Ishikawa (cell line): ENCODE results near the gene SCRN2.
A peak's percentile ranks its signal among the peaks of the same experiment; 100 is the strongest.

Experiments
- CEBPB ChIP-seq: IDR thresholded peaks from 2 replicates; pipeline ENCODE4 v1.6.1; 2012
- CREB1 ChIP-seq: IDR thresholded peaks from 2 replicates; pipeline ENCODE4 v1.6.1; 2012; ENCODE audit warnings: low read depth
- EGR1 ChIP-seq: IDR thresholded peaks from 2 replicates; pipeline ENCODE4 v1.6.1; 2012
- EP300 ChIP-seq: IDR thresholded peaks from 2 replicates; pipeline ENCODE4 v1.6.1; 2012; ENCODE audit warnings: borderline replicate concordance
- FOXM1 ChIP-seq: IDR thresholded peaks from 2 replicates; pipeline ENCODE4 v1.6.1; 2012; ENCODE audit warnings: low read depth, borderline replicate concordance
- MAX ChIP-seq: IDR thresholded peaks from 2 replicates; pipeline ENCODE4 v1.6.1; 2012
- NFIC ChIP-seq: IDR thresholded peaks from 2 replicates; pipeline ENCODE4 v1.6.1; 2012
- RAD21 ChIP-seq: IDR thresholded peaks from 2 replicates; pipeline ENCODE4 v1.6.1; 2012; ENCODE audit warnings: low read depth
- REST ChIP-seq: IDR thresholded peaks from 2 replicates; pipeline ENCODE4 v1.6.1; 2012; ENCODE audit warnings: low read depth, mild to moderate bottlenecking
- TAF1 ChIP-seq: IDR thresholded peaks from 2 replicates; pipeline ENCODE4 v1.6.1; 2012; ENCODE audit warnings: low read depth, mild to moderate bottlenecking
- TCF12 ChIP-seq: IDR thresholded peaks from 2 replicates; pipeline ENCODE4 v1.6.1; 2012; ENCODE audit warnings: low read depth
- TEAD4 ChIP-seq: IDR thresholded peaks from 2 replicates; pipeline ENCODE4 v1.6.1; 2012
- USF1 ChIP-seq: IDR thresholded peaks from 2 replicates; pipeline ENCODE4 v1.6.1; 2012
- YY1 ChIP-seq: IDR thresholded peaks from 2 replicates; pipeline ENCODE4 v1.6.1; 2012; ENCODE audit warnings: low read depth
- ZBTB7A ChIP-seq: IDR thresholded peaks from 2 replicates; pipeline ENCODE4 v1.6.1; 2012; ENCODE audit warnings: low read depth

Gene SCRN2

DNA sequence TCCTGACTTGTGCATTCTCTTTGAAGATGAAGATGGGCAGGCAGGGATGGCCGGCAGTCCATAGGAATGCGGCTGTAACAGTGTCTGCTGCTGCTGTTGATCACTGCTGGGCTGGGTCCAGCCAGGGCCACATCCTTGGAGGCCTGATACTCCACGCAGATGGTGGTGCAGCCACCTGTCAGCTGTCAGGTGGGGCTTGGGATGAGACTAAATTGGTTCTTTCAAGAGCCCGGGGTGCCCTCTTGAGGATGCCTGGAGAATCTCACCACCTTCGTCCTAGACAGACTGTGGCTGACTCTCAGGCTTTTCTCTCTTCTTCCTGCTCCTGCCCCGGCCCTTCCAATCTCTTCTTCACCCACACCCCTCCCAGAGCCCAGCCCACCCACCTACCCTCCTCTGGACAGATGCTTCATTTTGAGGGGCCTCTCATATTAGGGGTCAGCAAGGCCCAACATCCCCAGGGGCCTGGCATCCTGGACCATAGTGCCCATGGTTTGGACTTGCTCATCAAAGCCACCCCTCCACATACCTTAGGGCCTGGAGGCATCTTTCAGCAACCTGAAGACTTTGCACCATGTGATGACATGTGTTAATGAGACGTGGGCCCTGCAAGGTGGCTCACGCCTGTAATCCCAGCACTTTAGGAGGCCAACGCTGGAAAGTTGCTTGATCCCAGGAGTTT lies 38.6 kb downstream of the SCRN2 start:
- TF ChIP-seq CEBPB (no peak), RAD21 (peak; percentile 86)

- TF ChIP-seq CEBPB (no peak), ZBTB7A (no peak), FOXM1 (no peak), USF1 (no peak), CREB1 (no peak)
Observed at GRCh38 chr17:47801906-47802305, 39.2 kb downstream of the SCRN2 start.

DNA sequence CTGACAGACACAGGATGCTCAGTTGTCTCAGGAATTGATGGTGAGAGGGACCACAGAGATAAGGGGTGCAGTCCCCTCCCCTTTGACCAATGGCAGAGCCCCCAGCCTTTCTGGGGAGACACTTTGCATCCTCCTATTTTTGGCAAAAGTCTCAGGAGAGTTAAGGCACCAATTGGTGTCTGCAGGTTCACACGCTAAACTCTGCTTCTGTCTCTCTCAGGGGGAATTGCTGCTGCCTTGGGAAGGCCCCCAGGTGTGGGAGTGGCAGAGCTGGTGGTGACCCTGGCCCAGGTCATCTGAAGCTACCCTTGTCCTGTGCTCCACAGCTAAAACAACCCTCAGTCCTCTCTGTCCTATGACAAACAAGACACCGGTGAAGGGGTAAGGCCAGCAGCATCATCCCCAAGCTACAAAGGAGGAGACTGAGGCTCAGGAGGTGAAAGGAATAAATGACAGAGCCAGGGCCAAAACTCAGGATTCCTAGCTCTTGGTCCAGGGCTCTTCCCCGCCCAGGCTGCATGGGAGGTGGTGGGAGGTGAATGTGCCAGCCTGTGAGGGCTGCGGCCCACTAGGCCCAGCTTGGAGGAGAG lies 39.8 kb downstream of the SCRN2 start:
- TF ChIP-seq ZBTB7A (no peak), MAX (no peak), YY1 (no peak), EGR1 (no peak), FOXM1 (no peak), REST (no peak), CEBPB (no peak), TCF12 (no peak), NFIC (no peak), TEAD4 (no peak), RAD21 (no peak), USF1 (no peak), CREB1 (no peak), TAF1 (no peak), EP300 (no peak)

GRCh38 chr17:47800686-47801085 lies 40.4 kb downstream of the SCRN2 start:
- TF ChIP-seq TEAD4: no peak

DNA sequence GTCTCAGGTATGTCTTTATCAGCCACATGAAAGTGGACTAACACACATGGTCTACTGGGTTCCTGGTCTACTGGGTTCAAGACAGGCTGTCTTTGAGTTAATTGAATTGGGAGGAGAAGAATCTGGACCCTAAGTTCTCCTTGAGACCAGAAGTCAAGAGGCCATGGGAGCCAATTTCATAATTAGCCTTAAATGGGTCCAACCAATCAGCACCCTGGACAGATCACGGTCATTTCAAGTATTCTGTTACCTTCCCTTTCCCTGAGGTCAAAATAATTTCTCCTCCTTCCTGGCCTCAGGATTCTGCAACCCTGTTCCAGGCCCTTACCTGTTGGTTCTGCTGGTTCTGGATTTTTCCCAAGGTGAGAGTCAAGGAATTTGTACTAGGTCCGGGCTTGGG lies 43.3 kb downstream of the SCRN2 start:
- no peak for TF ChIP-seq ZBTB7A
- peak; percentile 92 for TF ChIP-seq REST
- TF ChIP-seq NFIC: no peak
- TF ChIP-seq EP300: no peak
- TF ChIP-seq CREB1: no peak
- no peak for TF ChIP-seq TEAD4
- no peak for TF ChIP-seq TCF12
- TF ChIP-seq USF1: no peak

DNA sequence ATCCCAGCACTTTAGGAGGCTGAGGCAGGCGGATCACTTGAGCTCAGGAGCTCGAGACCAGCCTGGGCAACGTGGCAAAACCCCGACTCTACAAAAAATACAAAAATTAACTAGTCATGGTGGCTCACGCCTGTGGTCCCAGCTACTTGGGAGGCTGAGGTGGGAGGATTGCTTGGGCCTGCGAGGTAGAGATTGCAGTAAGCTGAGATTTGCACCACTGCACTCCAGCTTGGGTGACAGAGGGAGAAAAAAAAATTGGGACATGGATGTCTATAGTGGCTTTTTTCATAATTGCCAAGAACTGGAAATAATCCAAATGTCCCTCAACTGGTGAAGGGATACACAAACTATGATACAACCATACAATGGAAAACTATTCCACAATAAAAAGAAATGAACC lies 48.1 kb downstream of the SCRN2 start:
- TF ChIP-seq REST: no peak
- no peak for TF ChIP-seq NFIC
- no peak for TF ChIP-seq TAF1
- no peak for TF ChIP-seq TCF12
- TF ChIP-seq USF1: no peak
